B cell (primary cell): Measurements from ENCODE around the gene IRF1. TPM values are rescaled to one million over a fixed set of nuclear protein-coding genes. Genes with fewer than 3 reads are reported as not detected.

Source experiments
- ATAC-seq: fragments of 200-7000 bp; cut with Tn5 transposase; one replicate; pipeline ENCODE4 v1.10.0; 2021; ENCODE audit warnings: low read depth, mild to moderate bottlenecking, moderate number of reproducible peaks, moderate library complexity
- CTCF ChIA-PET: fragments of 350-600 bp; sonication (Branson Sonifier 250); formaldehyde crosslinking; loops from one replicate; lab custom pipeline; 2021; ENCODE audit warnings: antibody characterized with exemption, inconsistent platforms; lab: Charles Lee
- POLR2A ChIA-PET: fragments of 350-600 bp; sonication (Branson Sonifier 250); formaldehyde crosslinking; loops from one replicate; lab custom pipeline; 2021; ENCODE audit warnings: antibody characterized with exemption; lab: Charles Lee
- DNase-seq: peaks from one replicate; pipeline ENCODE4 v3.0.0; 2013
- H2AFZ ChIP-seq: 2 replicates; pipeline ENCODE4 v1.6.1; 2012; ENCODE audit warnings: mild to moderate bottlenecking, low read depth, low read length; ENCODE audit not compliant: insufficient read depth, poor library complexity, severe bottlenecking
- H3K27ac ChIP-seq, 2 donors: 1 replicate in 1 of 2; 2 replicates in 1 of 2; pipeline ENCODE4 v1.5.1; 2012 to 2013; ENCODE audit warnings: low read length in 2 of 2, mild to moderate bottlenecking in 2 of 2, moderate library complexity in 1 of 2
- H3K27me3 ChIP-seq, 4 experiments: fragments of 200-600 bp in 1 of 4; sonication (generic) in 1 of 4; replicated peaks in 1 of 4; 1 replicate in 2 of 4; 2 replicates in 2 of 4; pipeline versions ENCODE4 v1.6.1 to v1.7.0; 2013 to 2016; ENCODE audit warnings: low read length in 3 of 4, mild to moderate bottlenecking in 2 of 4, mixed read lengths in 1 of 4, moderate library complexity in 1 of 4; ENCODE audit not compliant: insufficient read depth in 4 of 4, control insufficient read depth in 3 of 4; ENCODE audit errors: control extremely low read depth in 1 of 4
- H3K36me3 ChIP-seq, 2 experiments: replicated peaks in 1 of 2; 1 replicate in 1 of 2; 2 replicates in 1 of 2; pipeline versions ENCODE4 v1.6.1 to v1.7.1; 2013; ENCODE audit warnings: low read length in 1 of 2; ENCODE audit not compliant: insufficient read depth in 2 of 2, control insufficient read depth in 1 of 2; ENCODE audit errors: control extremely low read depth in 1 of 2, extremely low read depth in 1 of 2
- H3K4me1 ChIP-seq, 2 donors: fragments of 200-600 bp in 1 of 2; sonication (generic) in 1 of 2; 1 replicate in 1 of 2; 2 replicates in 1 of 2; pipeline versions ENCODE4 v1.5.1 to v1.6.1; 2013 to 2017; ENCODE audit warnings: low read length in 2 of 2; ENCODE audit not compliant: control insufficient read depth in 2 of 2, insufficient read depth in 2 of 2
- H3K4me2 ChIP-seq: replicated peaks from 2 replicates; pipeline ENCODE3; 2012; ENCODE audit warnings: mild to moderate bottlenecking, low read depth, low read length; ENCODE audit not compliant: poor library complexity, severe bottlenecking
- H3K4me3 ChIP-seq, 5 experiments: fragments of 200-600 bp in 1 of 5; sonication (generic) in 1 of 5; 1 replicate in 3 of 5; 2 replicates in 2 of 5; pipeline versions ENCODE4 v1.5.1 to v1.7.0; 2011 to 2016; ENCODE audit warnings: low read length in 4 of 5, mild to moderate bottlenecking in 4 of 5, low read depth in 2 of 5, control low read depth in 1 of 5, moderate library complexity in 1 of 5; ENCODE audit not compliant: insufficient read depth in 1 of 5; ENCODE audit errors: control extremely low read depth in 1 of 5, extremely low read depth in 1 of 5
- H3K79me2 ChIP-seq: fragments of 200-600 bp; sonication (generic); one replicate; pipeline ENCODE4 v1.6.0; 2016; ENCODE audit warnings: low read length; ENCODE audit not compliant: control insufficient read depth, insufficient read depth
- H3K9ac ChIP-seq: fragments of 200-600 bp; sonication (generic); 2 replicates; pipeline ENCODE4 v1.6.1; 2017; ENCODE audit warnings: mild to moderate bottlenecking, low read length, moderate library complexity
- H3K9me3 ChIP-seq, 3 donors: one replicate each; pipeline versions ENCODE4 v1.6.1 to v1.7.1; 2013; ENCODE audit warnings: low read length in 2 of 3; ENCODE audit not compliant: control insufficient read depth in 2 of 3, insufficient read depth in 1 of 3; ENCODE audit errors: control extremely low read depth in 1 of 3
- H4K20me1 ChIP-seq: 2 replicates; pipeline ENCODE4 v1.6.0; 2012; ENCODE audit warnings: mild to moderate bottlenecking, low read length; ENCODE audit not compliant: insufficient read depth, control insufficient read depth, poor library complexity, severe bottlenecking
- H3K27ac Mint-ChIP-seq: one replicate; pipeline ENCODE4 v1.8.0; 2021; ENCODE audit warnings: mixed read lengths
- H3K27me3 Mint-ChIP-seq: one replicate; pipeline ENCODE4 v1.8.0; 2021; ENCODE audit warnings: mixed read lengths
- H3K4me1 Mint-ChIP-seq: one replicate; pipeline ENCODE4 v1.8.0; 2021; ENCODE audit warnings: mixed read lengths
- H3K4me3 Mint-ChIP-seq: one replicate; pipeline ENCODE4 v1.8.0; 2021; ENCODE audit warnings: mixed read lengths
- H3K9me3 Mint-ChIP-seq: one replicate; pipeline ENCODE4 v1.8.0; 2022; ENCODE audit warnings: mixed read lengths; ENCODE audit not compliant: insufficient read depth
- EZH2 ChIP-seq: IDR thresholded peaks from 2 replicates; pipeline ENCODE4 v1.6.1; 2012; ENCODE audit warnings: borderline replicate concordance, low read depth, mild to moderate bottlenecking, moderate library complexity, low read length; ENCODE audit not compliant: insufficient read depth, poor library complexity, severe bottlenecking
- WGBS: methylation state at CpG from one replicate; pipeline ENCODE4 v1.1.5; 2013; ENCODE audit warnings: missing lambda C conversion rate; ENCODE audit not compliant: insufficient coverage; 5-methylcytosine and 5-hydroxymethylcytosine counted together
- intact Hi-C: fragments of 100-400 bp; cut with micrococcal nuclease; formaldehyde crosslinking; loops from one replicate; pipeline ENCODE4 v1.10.0; 2022
- polyA plus RNA-seq: library from polyadenylated mRNA; depleted of rRNA; stranded (reverse); fragments of >200 nt; gene quantifications from 2 replicates; pipeline ENCODE4 v1.2.3, GENCODE V29; 2012
- total RNA-seq, 2 donors: library from RNA; stranded (reverse); fragments of 120-200 nt in 1 of 2; gene quantifications; 1 replicate in 1 of 2; 2 replicates in 1 of 2; pipeline versions ENCODE4 v1.2.3 to v1.2.4, GENCODE V29; 2013 to 2022
- TF ChIP-seq, protein P1 (sequence below): fragments of 200-600 bp; IDR thresholded peaks from one replicate; pipeline ENCODE4 v1.8.0; 2022; ENCODE audit warnings: antibody characterized with exemption, mild to moderate bottlenecking

Gene IRF1
- total and polyA plus RNA-seq, 2 donors (not counting 1 experiment from before 2014, with no cell fraction given): 173 to 306 TPM

DNA sequence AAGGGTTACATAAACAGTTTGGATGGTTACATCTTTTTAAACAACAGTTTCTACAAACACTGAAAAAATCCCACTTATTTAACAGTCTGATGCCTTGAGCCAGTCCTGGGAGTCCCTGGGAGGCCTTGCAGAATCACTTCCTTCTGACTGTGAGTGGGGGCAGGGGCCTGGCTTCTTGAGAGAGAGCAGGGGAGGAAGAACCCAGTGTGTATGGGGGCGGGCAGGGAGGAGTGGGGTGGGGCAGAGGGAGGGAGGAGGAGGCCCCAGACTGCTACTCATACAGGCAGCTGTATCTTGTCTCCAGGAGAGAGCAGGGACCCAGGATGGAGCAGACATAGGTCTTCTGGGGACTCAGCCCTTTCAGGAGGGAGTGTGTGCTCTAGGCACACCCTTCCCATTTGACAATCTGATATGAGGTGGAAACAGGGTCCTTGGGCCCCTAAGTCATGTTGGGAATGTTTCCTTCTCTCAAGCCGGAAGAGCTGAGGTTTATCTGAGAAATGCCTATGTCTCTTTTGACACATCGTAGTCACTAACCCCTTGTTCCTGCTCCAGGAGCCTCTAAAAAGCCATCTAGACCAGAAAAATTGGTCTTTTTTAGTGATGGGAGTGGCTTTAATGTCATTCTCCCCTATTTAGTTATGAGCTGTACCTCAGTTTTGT is 52.8 kb downstream of the IRF1 start:
- no peaks in the 10 kb centered on the region for H3K27me3 ChIP-seq
- no peak overlapping the region for H3K9ac ChIP-seq
- TF ChIP-seq EZH2: no peak
- TF ChIP-seq, protein P1, sequence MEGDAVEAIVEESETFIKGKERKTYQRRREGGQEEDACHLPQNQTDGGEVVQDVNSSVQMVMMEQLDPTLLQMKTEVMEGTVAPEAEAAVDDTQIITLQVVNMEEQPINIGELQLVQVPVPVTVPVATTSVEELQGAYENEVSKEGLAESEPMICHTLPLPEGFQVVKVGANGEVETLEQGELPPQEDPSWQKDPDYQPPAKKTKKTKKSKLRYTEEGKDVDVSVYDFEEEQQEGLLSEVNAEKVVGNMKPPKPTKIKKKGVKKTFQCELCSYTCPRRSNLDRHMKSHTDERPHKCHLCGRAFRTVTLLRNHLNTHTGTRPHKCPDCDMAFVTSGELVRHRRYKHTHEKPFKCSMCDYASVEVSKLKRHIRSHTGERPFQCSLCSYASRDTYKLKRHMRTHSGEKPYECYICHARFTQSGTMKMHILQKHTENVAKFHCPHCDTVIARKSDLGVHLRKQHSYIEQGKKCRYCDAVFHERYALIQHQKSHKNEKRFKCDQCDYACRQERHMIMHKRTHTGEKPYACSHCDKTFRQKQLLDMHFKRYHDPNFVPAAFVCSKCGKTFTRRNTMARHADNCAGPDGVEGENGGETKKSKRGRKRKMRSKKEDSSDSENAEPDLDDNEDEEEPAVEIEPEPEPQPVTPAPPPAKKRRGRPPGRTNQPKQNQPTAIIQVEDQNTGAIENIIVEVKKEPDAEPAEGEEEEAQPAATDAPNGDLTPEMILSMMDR: no peak
- H3K79me2 ChIP-seq: peaks cover 98% of the 10 kb centered on the region
- no peak overlapping the region for H3K4me3 ChIP-seq
- Mint-ChIP-seq H3K9me3 (no peaks in the 10 kb centered on the region), H3K4me3 (peak overlapping the region; percentile 55), H3K4me1 (peaks cover 64% of the 10 kb centered on the region), H3K27me3 (no peaks in the 10 kb centered on the region), H3K27ac (peak overlapping the region; percentile 83)
- H3K27ac ChIP-seq: peak overlapping the region; percentile 42 to 65
- DNase-seq (peak; percentile 75), ATAC-seq (peak; percentile 97)
- CTCF ChIA-PET: interaction anchor here (0.5 to 5.6 kb wide), 12 partner anchors 10 to 65 kb away, joined by 3 to 43 read pairs (median 4); no protein-coding TSS in a partner anchor
- H3K4me2 ChIP-seq: peak overlapping the region; percentile 54
- peaks cover 62% of the 10 kb centered on the region for H4K20me1 ChIP-seq
- H3K4me1 ChIP-seq: peaks cover 22 to 44% of the 10 kb centered on the region in 2 donors
- intact Hi-C loops: loop anchor here (1.0 to 2.0 kb wide), 2 partner anchors 10 to 19 kb away; no protein-coding TSS in a partner anchor
- POLR2A ChIA-PET: interaction anchor here (0.7 to 1.7 kb wide), 6 partner anchors 11 to 53 kb away, joined by 3 to 7 read pairs (median 4); partner anchors contain the start of gene IRF1
- no peaks in the 10 kb centered on the region for H3K9me3 ChIP-seq
- H3K36me3 ChIP-seq: peaks cover 0 to 31% of the 10 kb centered on the region in 2 experiments
- no CpG with 5 or more reads among the region's 3 CpGs for WGBS
- H2AFZ ChIP-seq: no peak overlapping the region

DNA sequence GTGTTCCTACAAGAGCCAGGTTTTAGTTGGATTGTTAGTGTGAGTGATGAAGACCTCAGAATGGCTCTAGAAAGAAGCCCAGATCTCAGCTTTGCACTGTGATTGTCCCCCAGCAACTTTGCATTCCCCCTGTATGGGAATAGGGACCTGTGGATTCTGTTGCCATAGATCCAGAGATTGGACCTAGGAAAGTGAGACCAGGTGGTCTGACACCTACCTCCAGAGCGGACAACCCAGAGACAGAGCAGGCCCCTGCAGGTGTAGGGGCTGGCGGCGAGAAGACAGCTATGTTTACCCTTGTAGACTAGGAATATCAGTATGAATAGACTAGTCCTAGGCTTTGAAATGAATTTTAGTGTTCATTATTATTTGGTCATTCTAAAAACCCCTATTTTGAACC is 53.6 kb downstream of the IRF1 start:
- H3K27me3 Mint-ChIP-seq: no peaks in the 10 kb centered on the region
- Histone ChIP-seq H2AFZ (no peak overlapping the region), H3K4me1 (peaks cover 30 to 48% of the 10 kb centered on the region in 2 donors), H4K20me1 (peaks cover 60% of the 10 kb centered on the region), H3K9me3 (no peaks in the 10 kb centered on the region), H3K27ac (peak overlapping the region in 1 of 2 donors; percentile 65), H3K27me3 (no peaks in the 10 kb centered on the region), H3K36me3 (peaks cover 0 to 36% of the 10 kb centered on the region in 2 experiments), H3K79me2 (peaks cover 98% of the 10 kb centered on the region), H3K4me3 (no peak overlapping the region), H3K9ac (no peak overlapping the region), H3K4me2 (peak overlapping the region; percentile 54)
- H3K4me1 Mint-ChIP-seq: peaks cover 68% of the 10 kb centered on the region
- peak overlapping the region; percentile 55 for H3K4me3 Mint-ChIP-seq
- no peak for DNase-seq
- intact Hi-C loops: loop anchor here (1.0 to 2.0 kb wide), 2 partner anchors 10 to 20 kb away; no protein-coding TSS in a partner anchor
- ChIA-PET CTCF (interaction anchor here (5.6 kb wide), 1 partner anchor 10 kb away, joined by 43 read pairs; no protein-coding TSS in a partner anchor), POLR2A (interaction anchor here (0.6 to 1.7 kb wide), 7 partner anchors 11 to 53 kb away, joined by 3 to 5 read pairs (median 4); partner anchors contain the start of gene IRF1)
- no peak for TF ChIP-seq EZH2
- TF ChIP-seq, protein P1: no peak
- ATAC-seq: no peak
- WGBS: 100% methylated on average over 1 of the region's 3 CpGs
- peak overlapping the region; percentile 83 for H3K27ac Mint-ChIP-seq
- H3K9me3 Mint-ChIP-seq: no peaks in the 10 kb centered on the region
